ENCODE results near the gene MANEA. TPM values are rescaled to one million over a fixed set of nuclear protein-coding genes. Genes with fewer than 3 reads are reported as not detected.

MANEA gene
- total RNA-seq, 1 experiment from 2014 or later: 4.6 TPM

DNA sequence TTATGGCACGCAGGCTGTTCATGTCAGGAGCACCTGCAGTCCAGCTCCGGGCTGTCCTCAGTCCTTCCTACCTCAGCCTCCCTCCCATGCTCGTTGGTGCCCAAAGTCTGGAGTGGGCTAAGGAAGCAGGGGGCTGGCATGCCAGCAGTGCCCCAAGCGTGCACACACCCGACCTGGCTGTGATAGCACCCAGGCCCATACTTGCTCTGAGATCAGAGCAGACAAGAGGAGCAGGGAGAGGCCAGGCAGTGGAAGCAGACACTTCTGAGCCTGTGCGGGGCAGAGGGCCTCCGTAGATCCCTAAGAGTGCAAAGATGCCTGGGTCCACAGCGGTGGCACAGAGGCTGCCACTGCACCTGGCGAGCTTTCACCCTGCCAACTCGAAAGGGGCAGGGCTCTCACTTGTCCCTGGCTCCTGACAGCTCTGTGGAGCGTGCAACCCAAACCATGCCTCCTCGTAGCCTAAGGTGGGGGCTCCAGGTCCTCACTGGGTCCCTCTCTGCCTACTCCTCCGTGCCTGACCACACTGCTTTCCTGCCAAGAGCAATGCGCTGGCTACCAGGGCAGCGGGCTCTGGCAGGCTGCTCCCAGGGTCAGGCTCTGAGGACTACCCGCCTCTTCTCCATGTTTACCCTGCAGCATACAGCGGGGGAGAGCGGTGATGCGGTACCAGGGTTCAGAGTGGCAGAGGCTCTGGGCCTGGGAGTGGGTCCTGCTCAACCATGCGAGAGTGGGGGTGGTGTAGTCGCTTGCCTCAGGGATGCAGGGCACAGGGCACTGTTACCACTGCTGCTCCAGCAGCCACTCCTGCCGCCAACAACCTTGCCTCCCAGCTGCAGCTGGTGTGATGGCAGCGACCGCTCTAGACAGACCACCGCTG lies 59.5 kb downstream of the MANEA start:
- no peaks in the 10 kb centered on the region for H3K27me3 ChIP-seq (ENCODE audit: low read length)
- H3K36me3 ChIP-seq (ENCODE audit: low read depth, low read length): no peaks in the 10 kb centered on the region
- DNase-seq: no peak
- CTCF ChIA-PET: no interaction called here
- intact Hi-C loops (cut with micrococcal nuclease): no loop called here
- no peaks in the 10 kb centered on the region for H3K79me2 ChIP-seq (ENCODE audit: low read length)
- ATAC-seq: no peak
- H3F3A ChIP-seq (ENCODE audit: low read length, unreplicated experiment): no peaks in the 10 kb centered on the region
- POLR2A ChIA-PET (ENCODE audit: unreplicated experiment): no interaction called here
- H4K20me1 ChIP-seq (ENCODE audit: low read length): no peaks in the 10 kb centered on the region
- no peaks in the 10 kb centered on the region for H3K4me1 ChIP-seq (ENCODE audit: insufficient read depth, low read length)
- H3K9ac ChIP-seq (ENCODE audit: low read length): no peak overlapping the region
- TF ChIP-seq, protein P1, sequence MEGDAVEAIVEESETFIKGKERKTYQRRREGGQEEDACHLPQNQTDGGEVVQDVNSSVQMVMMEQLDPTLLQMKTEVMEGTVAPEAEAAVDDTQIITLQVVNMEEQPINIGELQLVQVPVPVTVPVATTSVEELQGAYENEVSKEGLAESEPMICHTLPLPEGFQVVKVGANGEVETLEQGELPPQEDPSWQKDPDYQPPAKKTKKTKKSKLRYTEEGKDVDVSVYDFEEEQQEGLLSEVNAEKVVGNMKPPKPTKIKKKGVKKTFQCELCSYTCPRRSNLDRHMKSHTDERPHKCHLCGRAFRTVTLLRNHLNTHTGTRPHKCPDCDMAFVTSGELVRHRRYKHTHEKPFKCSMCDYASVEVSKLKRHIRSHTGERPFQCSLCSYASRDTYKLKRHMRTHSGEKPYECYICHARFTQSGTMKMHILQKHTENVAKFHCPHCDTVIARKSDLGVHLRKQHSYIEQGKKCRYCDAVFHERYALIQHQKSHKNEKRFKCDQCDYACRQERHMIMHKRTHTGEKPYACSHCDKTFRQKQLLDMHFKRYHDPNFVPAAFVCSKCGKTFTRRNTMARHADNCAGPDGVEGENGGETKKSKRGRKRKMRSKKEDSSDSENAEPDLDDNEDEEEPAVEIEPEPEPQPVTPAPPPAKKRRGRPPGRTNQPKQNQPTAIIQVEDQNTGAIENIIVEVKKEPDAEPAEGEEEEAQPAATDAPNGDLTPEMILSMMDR (conservative IDR thresholded peaks at IDR 0.05; ENCODE audit: low read depth, low read length): no peak
- TF ChIP-seq EZH2 (IDR thresholded peaks at IDR 0.05; ENCODE audit: low read length, unreplicated experiment) (no peak), EZH2phosphoT487 (IDR thresholded peaks at IDR 0.05; ENCODE audit: borderline replicate concordance, low read length) (no peak)
- H3K4me2 ChIP-seq (ENCODE audit: low read length): no peak overlapping the region
- H2AFZ ChIP-seq (ENCODE audit: low read length): no peak overlapping the region
- no peaks in the 10 kb centered on the region for H3K9me3 ChIP-seq (ENCODE audit: low read length)
- H3K4me3 ChIP-seq (ENCODE audit: low read length): no peak overlapping the region
- BruUV-seq (replicated peaks): no TSS peak
- no peaks in the 10 kb centered on the region for H3K9me2 ChIP-seq (replicated peaks; ENCODE audit: low read length)
- no peak overlapping the region for H3K27ac ChIP-seq (ENCODE audit: low read length)

DNA sequence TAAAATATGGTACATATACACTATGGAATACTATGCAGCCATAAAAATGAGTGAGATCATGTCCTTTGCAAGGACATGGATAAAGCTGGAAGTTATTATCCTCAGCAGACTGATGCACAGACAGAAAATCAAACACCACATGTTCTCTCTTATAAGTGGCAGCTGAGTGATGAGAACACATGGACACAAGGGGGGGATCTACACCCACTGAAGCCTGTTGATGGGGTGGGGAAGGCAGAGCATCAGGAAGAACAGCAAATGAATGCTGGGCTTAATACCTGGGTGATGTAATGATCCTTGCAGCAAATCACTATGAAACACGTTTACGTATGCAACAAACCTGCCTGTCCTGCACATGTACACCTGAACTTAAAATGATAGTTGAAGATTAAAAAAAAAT lies 71.3 kb downstream of the MANEA start:
- Histone ChIP-seq H3K4me2 (ENCODE audit: low read length) (no peak overlapping the region), H4K20me1 (ENCODE audit: low read length) (no peaks in the 10 kb centered on the region), H3K79me2 (ENCODE audit: low read length) (no peaks in the 10 kb centered on the region), H3F3A (ENCODE audit: low read length, unreplicated experiment) (no peaks in the 10 kb centered on the region), H3K9me2 (replicated peaks; ENCODE audit: low read length) (no peaks in the 10 kb centered on the region), H3K9me3 (ENCODE audit: low read length) (no peaks in the 10 kb centered on the region), H2AFZ (ENCODE audit: low read length) (no peak overlapping the region), H3K27ac (ENCODE audit: low read length) (no peak overlapping the region), H3K4me3 (ENCODE audit: low read length) (no peak overlapping the region), H3K4me1 (ENCODE audit: insufficient read depth, low read length) (no peaks in the 10 kb centered on the region), H3K27me3 (ENCODE audit: low read length) (no peaks in the 10 kb centered on the region), H3K36me3 (ENCODE audit: low read depth, low read length) (no peaks in the 10 kb centered on the region), H3K9ac (ENCODE audit: low read length) (no peak overlapping the region)
- intact Hi-C loops (cut with micrococcal nuclease): no loop called here
- CTCF ChIA-PET: no interaction called here
- TF ChIP-seq, protein P1 (conservative IDR thresholded peaks at IDR 0.05; ENCODE audit: low read depth, low read length): no peak
- no peak for TF ChIP-seq EZH2phosphoT487 (IDR thresholded peaks at IDR 0.05; ENCODE audit: borderline replicate concordance, low read length)
- TF ChIP-seq EZH2 (IDR thresholded peaks at IDR 0.05; ENCODE audit: low read length, unreplicated experiment): no peak
- POLR2A ChIA-PET (ENCODE audit: unreplicated experiment): no interaction called here
- DNase-seq (no peak), ATAC-seq (no peak)
- BruUV-seq (replicated peaks): no TSS peak

DNA sequence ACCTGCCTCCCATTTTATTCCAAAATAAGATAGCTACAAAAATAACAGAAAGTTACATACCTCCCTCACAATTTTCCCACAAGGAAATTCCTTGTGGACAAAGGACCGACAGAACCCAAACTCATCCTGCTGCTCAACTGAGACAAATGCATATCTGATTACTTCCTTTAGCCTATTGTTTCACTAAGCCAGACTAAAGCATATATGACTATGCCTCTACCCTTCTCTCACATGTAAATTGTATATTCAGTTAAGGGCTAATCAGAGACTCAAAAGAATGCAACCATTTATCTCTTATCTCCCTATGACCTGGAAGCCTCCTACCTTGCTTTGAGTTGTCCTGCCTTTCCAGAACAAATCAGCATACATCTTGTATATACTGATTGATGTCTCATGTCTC lies 72.1 kb downstream of the MANEA start:
- Histone ChIP-seq H3K9me3 (ENCODE audit: low read length) (no peaks in the 10 kb centered on the region), H3K4me1 (ENCODE audit: insufficient read depth, low read length) (no peaks in the 10 kb centered on the region), H3K27ac (ENCODE audit: low read length) (no peak overlapping the region), H3K4me3 (ENCODE audit: low read length) (no peak overlapping the region), H3K36me3 (ENCODE audit: low read depth, low read length) (no peaks in the 10 kb centered on the region), H3K9me2 (replicated peaks; ENCODE audit: low read length) (no peaks in the 10 kb centered on the region), H3K79me2 (ENCODE audit: low read length) (no peaks in the 10 kb centered on the region), H4K20me1 (ENCODE audit: low read length) (no peaks in the 10 kb centered on the region), H3K4me2 (ENCODE audit: low read length) (no peak overlapping the region), H2AFZ (ENCODE audit: low read length) (no peak overlapping the region), H3F3A (ENCODE audit: low read length, unreplicated experiment) (no peaks in the 10 kb centered on the region), H3K27me3 (ENCODE audit: low read length) (no peaks in the 10 kb centered on the region), H3K9ac (ENCODE audit: low read length) (no peak overlapping the region)
- ATAC-seq (no peak), DNase-seq (no peak)
- no peak for TF ChIP-seq EZH2phosphoT487 (IDR thresholded peaks at IDR 0.05; ENCODE audit: borderline replicate concordance, low read length)
- TF ChIP-seq, protein P1 (conservative IDR thresholded peaks at IDR 0.05; ENCODE audit: low read depth, low read length): no peak
- TF ChIP-seq EZH2 (IDR thresholded peaks at IDR 0.05; ENCODE audit: low read length, unreplicated experiment): no peak
- intact Hi-C loops (cut with micrococcal nuclease): no loop called here
- ChIA-PET POLR2A (ENCODE audit: unreplicated experiment) (no interaction called here), CTCF (no interaction called here)
- BruUV-seq (replicated peaks): no TSS peak

All from PC-3 (cell line).